Dedifferentiated amniotic fluid mesenchymal stem cell (primary cell): ENCODE results near the gene ENPP4.
"Not testable (repeated sequence)": the region's sequence is repeated elsewhere in the genome, so short reads cannot be mapped to it uniquely, and the experiment has no call there.

Source experiments
- DNase-seq: peaks from one replicate; pipeline ENCODE4 v3.0.0-alpha.2; 2016; ENCODE audit errors: extremely low spot score

ENPP4 gene

DNA sequence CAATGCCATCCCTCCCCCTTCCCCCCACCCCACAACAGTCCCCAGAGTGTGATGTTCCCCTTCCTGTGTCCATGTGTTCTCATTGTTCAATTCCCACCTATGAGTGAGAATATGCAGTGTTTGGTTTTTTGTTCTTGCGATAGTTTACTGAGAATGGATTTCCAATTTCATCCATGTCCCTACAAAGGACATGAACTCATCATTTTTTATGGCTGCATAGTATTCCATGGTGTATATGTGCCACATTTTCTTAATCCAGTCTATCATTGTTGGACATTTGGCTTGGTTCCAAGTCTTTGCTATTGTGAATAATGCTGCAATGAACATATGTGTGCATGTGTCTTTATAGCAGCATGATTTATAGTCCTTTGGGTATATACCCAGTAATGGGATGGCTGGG, 1.5 kb downstream of the ENPP4 start:
- not testable (repeated sequence) for DNase-seq

DNA sequence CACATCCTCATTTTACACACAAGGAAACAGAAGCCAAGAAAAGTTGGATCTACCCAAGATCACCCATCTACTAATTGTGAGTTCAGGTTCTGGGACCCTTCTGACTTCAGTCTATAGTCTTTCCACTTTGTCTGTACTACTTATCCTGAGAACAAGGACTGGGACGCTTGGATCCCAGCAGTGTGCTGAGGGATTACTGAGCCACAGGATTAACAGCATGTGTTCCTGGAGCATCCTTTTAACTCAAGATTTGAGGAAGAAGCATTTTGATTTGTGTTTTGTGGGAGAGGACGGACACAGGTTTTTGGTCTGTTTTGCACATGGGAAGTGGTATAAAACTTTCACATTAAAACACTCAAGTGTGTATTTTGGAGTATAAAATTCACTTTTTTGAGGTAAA, 4.4 kb downstream of the ENPP4 start:
- DNase-seq, result no peak

DNA sequence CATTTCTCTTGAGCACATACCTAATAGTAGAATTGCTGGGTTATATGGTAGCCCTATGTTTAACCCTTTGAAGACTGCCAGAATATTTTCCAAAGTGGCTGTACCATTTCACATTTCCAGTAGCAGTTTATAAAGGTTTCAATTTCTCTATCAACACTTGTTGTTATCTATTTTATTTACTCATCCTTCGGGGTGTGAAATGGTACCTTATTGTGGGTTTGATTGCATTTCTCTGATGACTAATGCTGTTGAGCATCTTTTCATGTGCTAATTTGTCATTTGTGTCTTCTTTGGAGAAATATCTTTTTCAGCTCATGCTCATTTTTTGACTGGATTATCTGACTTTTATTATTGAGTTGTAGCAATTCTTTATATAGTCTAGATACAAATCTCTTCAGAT, 5.4 kb downstream of the ENPP4 start:
- no peak for DNase-seq

DNA sequence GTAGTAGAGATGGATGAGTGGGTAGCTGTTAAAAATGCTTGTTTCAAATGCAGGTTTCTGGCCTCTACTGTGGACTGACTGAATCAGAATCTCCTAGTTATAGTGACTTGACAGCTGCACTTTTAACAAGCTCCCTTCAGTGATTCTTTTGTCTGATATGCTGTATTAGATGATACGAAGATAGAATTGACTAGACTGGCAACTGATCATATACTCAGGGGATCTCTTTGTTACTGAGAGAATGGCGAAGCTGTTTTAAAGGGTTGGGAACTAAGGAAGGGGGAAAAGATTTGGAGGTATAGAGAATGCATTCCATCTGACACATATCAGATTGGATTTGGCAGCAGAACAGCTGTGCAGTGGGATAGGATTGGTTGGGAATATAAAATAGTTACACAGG, 7.0 kb downstream of the ENPP4 start:
- DNase-seq, result no peak

DNA sequence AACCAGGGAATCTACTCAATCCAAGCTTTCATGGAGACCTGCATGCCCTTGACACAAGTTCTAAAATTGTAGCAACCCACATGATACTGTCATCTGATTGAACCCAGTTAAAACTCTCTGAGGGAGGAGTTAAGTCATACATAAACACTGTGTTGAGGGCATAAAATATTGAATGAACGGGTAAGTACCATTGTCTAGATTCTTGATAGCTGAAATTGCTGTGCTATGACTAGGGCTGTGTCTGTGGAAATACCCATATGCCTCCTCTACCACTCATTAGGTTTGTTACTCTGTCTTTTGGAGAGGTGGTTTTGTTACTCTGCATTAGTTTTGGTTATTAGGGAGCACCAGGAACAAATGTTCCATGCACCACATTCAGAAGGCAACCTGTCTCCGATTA, 7.6 kb downstream of the ENPP4 start:
- no peak for DNase-seq

DNA sequence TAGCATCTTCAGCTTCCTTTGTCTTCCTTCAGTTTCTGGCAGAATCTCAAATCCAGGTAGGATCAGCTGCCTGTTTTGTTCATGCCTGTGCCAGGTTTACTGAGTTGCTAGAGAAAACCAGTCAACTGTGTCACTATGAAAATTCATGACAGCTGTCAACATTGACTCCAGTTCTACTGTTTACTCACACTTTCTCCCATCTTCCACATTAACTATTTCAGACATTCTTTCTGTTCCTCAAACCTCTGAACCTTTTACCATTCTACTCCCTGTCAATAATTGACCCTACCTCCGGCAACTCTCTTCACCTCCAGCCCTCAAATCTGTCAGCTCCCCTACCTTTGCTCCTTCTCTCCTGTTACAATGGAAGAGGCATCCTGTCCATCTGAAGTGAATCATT, 8.5 kb downstream of the ENPP4 start:
- DNase-seq, result no peak

DNA sequence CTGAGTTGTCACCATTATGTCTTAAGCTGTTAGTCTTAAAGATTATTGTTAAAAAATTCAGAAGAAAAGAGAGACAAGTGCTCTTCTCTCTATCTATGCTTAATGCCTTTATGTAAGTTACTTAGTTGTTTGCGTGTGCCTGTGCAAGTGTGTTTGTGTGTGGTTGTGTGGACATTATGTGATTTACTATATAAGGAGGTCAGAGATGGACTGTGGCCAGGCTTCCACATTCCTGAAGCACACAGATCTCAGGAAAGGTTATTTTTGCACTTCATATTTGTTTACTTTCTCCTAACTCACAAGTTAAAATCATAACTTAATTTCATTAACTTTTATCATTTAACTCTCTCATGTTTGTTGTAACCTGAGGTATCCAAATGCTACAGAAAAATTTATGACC, 14.5 kb downstream of the ENPP4 start:
- DNase-seq, result no peak

DNA sequence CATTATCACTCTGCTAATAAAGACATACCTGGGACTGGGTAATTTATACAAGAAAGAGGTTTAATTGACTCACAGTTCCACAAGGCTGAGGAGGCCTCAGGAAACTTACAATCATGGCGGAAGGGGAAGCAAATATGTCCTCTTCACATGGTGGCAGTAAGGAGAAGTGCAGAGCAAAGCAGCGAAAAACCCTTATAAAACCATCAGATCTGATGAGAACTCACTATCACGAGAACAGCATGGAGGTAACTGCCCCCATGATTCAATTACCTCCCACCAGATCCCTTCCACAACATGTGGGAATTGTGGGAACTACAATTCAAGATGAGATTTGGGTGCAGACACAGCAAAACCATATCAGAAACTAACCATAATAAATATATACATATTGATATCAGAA, 19.3 kb downstream of the ENPP4 start:
- DNase-seq, result not testable (repeated sequence)

DNA sequence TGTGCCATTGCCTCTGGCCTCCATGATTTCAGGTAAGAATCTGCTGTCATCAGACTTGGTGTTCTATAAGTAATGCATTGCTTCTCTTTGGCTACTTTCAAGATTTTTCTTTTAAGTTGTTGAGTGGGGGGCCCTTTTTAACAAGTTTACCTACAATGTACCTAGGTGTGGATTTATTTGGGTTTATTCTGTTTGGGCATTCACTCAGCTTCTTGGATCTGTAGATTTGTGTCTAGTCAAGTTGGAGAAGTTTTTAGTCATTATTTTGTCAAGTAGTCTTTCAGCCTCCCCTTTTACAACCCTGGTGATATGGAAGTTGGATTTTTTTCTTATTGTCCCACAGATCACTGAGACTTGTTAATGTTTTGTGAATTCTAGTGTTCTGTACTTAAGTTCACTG, 26.9 kb downstream of the ENPP4 start:
- no peak for DNase-seq

DNA sequence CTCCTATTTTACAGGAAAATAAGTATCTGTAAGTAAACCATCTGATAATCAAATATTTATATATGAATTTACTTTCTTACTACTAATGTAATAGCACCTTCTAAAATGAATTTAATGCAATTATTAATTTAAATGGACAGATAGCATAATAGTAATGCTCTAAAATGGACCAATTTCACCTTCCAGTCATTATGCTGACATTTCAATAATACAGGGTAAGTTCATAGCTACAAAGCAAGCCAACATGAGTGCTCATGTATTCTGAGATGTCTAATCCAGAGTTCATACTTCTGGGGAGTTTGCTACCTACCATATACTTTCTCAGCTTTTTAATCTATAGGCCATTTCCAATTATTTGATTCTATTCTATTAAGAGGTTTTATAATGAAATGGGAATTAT, 29.4 kb downstream of the ENPP4 start:
- no peak for DNase-seq

DNA sequence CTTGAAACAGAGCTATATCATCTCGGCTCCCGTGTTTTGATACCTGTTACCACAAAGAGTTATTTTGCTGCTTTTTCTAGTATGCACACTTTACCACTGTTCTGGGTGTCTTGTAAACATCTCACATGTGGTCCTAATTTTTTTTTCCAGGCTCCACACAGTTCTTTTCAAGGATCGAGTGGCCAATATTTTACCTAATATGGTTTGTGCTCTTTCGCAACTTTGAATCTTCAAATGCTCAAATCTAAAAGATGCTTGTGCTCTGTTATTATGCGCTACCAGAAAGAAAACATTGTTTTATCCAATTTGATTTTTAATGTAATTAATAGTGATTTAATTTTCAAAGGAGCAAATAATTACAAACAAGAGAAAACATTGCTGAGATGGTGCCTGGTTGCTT, 30.3 kb downstream of the ENPP4 start:
- DNase-seq, result no peak

DNA sequence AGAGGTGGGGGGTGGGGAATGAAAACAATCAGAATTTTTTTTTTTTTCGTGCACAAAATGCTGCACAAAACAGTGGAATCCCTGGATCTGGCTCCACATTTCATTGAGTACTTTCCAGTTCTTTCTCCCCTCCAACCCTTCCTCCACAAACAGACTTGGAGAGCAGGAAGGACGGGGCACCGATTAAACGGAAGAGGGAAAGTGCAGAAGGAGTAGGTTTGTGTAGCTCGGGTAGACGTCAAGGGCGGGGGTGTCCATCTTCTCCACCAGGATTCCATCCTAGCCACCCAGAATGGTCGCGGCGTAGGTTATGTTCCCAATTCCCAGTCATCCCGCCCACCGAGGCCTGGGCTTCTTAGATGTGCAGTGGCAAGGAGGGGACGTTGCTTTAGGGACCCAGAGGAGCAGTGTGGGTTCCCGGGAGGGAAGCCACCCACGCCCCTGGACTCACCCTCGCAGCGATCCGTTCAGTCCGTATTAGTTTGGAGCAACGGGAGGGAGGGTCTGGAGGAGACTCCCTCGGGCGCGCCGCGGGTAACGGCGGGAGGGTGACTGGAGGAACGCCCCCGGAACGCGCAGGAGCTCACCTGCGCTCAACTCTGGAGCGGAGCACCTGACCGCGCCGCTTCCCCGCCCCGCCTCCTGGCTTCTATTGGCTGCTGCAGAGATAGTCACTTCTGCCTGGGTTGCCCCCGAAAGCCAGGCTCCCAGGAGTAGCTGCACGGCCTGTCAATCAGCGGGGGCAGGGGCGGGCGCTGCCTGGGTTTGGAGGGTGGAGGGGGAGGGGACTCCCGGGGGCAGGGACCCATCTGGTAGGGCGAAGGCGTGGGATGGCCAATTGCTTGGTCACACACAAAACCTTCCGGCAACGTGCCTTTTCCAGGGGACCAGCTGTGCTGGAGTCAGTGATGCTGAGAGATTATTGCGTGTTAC, 40.8 kb downstream of the ENPP4 start, which contains the start of gene ENPP5:
ENPP5 (minus strand) TSS at position 624 of the 933 bp plus-strand sequence. CDS start 2,718 bp downstream, outside the sequence.
- no peak for DNase-seq

DNA sequence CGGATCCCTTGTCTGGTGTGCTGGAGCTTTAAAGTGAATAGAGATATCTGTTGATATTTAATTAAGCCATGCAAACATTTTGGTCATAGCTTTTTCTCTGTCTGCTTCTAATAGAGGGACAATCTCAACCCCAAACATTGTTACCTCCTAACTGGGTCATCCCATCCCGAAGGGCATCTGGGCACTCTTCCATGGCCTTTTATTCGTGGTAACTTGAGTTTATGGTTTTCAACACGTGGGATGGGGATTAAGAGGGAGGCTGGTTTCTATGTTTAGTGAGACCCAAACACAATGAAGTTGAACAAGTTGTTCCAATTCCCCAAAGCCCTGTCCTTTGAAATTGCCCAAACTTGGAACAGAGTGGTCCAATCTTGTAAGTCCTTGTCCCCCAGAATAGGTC, 42.4 kb downstream of the ENPP4 start:
- DNase-seq, result no peak

DNA sequence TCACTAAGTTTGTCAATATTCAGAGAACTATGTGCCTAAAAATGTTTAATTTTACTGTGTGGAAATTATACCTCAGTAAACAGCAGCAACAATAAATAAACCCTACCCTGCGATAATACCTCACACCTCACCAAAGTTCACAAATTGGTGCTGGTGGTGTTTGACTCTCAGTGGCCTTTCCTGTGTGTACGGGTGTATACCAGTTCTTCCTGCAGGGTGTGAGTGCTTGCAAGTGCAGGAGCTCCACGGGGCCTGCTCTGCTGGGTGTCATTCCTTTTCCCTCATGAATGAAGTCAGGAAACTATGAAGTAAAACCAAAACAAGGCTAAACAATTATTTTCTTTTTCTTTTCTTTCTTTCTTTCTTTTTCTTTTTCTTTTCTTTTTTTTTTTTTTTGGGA, 45.1 kb downstream of the ENPP4 start:
- no peak for DNase-seq

DNA sequence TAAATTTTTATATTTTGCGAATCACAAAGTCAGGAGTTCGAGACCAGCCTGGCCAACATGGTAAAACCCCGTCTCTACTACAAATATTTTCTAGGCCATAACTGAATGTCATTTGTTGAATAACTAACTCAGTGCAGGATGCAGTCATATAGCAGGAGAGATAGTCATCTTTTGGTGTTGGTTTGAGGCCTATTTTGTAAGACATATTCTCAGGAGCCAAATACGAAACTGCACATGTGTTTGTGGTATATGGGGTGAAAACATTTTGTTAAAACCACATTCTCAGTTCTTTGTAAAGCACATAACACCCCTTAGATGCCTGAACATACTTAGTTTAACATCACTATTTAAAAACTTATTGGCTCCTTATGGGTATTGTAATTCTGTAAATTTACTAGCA, 45.7 kb downstream of the ENPP4 start:
- DNase-seq, result no peak

DNA sequence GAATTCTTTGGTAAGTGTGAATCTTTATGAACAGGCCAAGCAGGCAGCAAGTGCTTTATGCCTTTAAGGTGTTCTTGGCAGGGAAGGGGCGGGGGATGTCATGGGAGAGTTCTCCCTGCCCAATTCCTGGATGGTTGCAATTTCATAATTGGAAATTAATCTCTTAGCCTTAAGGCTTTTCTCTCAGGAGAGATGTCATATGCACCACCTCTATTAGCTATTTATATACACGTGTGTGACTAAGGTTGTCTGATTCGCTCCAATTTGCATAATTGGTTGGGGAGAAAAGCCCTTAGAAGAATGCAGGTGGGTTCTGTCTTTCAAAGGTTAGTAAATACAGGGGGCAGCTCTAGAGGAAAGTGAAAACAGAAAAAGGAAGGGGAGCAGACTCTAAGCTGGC, 46.2 kb downstream of the ENPP4 start:
- no peak for DNase-seq

DNA sequence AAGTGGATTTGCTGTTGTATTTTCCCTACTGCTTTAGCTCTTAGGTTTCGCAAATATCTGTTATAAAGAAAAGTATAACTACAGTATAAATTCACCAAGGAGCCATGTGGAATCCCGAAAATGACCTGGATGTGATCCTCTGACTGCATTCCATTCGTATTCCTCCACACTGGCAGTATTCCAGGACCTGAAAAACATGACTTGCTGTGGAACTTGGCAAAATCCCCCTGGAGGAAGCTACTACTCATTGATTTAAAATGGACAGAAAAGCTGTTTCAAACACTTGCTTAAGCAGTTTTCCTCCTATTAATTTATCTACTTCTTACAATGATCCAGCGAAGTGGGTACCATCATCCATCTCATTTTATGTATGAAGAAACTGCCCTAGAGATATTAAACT, 54.3 kb downstream of the ENPP4 start:
- peak; percentile 38 for DNase-seq

DNA sequence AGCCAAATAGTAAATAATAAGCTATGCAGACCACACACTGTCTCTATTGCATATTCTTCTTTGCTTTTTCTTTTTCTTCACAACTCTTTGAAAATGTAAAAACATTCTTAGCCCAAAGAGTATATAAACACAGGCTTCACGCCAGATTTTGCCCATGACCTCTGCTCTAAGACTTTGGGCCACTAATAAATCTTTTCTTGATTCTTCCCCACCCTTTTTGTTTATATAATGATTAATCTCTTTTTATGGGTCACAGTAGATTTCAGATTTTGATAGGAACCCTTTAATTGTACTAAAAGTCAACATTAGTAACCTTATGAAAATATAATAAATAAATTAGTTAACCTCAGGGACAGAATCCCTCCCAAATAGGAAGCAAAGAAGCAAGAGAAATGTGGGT, 56.8 kb downstream of the ENPP4 start:
- DNase-seq, result no peak

DNA sequence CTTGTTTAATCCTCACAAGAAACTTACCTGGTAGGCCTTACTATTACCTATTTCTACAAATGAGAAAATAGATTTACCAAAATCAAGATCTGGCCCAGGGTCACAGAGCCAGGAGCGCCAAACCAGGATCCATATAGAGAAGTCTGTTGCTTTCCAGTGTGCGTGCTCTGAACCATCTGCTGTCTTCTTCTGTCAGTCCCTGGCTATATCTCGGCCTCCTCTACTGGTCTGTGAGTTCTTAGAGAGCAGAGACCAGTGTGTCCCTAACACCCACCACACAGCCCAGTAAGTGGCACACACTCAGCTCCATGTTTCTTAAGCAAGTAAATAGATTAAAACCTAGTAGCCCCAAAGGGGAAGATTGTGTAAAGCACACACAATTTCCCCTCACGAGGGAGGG, 59.9 kb downstream of the ENPP4 start:
- DNase-seq, result no peak

DNA sequence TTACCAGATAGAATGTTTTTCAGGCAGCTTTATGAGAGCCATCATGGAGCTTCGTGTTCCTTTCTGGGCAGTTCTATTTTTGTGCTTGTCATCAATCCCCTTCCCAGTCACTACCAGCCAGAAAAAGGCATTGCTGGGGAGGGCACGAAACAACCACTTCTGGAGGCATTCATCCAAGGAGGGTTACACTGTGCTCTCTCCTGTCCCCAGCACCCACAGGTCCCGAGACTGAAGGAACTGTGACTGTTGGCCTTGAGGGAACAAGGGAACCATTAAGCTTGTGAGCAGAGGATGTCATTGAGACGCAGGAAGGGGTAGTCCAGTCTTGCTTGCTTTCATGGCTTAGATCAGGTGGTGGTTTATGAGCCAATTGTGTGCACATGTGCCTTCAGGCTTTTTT, 61.1 kb downstream of the ENPP4 start:
- no peak for DNase-seq

DNA sequence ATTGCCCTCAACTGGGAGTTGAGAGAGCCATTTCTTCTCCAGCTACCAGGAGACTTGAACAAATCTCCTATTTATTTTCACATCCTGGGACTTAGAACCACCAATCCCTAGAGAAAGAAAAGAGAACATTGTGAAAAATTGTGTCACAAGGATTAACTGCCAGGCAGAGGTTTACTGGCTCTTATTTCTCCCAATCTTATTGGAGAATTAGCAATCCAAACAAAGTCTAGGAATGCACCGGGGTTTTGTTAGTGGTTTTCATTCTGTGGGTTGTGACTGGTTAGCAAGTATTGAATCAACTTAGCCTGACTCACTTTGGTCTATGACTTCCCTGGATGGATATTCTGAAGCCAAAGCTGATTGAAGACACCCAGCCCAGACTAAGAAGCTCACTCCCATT, 62.2 kb downstream of the ENPP4 start:
- DNase-seq, result peak; percentile 42
